HG03575 (cell line): Measurements from ENCODE around the gene CCR1.
"Not testable (repeated sequence)": the region's sequence is repeated elsewhere in the genome, so short reads cannot be mapped to it uniquely, and the experiment has no call there.

Experiments
- ATAC-seq: cut with Tn5 transposase; IDR thresholded peaks from one replicate; pipeline ENCODE4 v1.9.1; 2021; ENCODE audit not compliant: unreplicated experiment, insufficient number of reproducible peaks, low FRiP score; ENCODE audit errors: extremely low read depth

The CCR1 gene

DNA sequence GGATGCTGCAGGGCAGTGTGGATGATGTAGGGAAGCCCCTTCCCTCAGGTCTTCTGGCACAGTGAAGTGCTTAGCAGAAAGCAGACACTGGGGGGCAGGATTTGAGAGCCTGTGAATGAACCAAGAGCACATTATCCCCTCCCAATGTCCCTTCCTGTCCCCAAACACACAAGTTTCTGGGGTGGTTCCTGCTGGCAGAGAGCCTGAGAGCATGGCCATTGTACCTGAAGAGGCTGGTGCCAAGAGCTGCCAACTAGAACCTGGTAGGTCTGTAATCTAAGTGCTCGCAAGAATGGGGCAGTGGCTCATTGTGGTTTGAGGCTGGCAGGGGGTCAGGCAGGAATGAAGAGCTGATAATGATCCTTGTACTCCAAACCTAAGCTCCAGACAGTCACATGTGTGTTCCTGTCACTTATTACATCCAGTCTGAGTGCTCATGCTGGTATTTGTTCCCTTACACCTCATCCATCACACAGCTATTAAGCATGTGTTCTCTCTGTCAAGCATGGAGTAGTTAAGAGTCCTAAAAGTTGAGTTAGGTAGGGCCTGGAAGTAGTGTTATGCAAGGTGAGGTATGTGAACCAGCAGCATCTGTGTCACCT is 6.7 kb upstream of the CCR1 start:
- no peak for ATAC-seq

DNA sequence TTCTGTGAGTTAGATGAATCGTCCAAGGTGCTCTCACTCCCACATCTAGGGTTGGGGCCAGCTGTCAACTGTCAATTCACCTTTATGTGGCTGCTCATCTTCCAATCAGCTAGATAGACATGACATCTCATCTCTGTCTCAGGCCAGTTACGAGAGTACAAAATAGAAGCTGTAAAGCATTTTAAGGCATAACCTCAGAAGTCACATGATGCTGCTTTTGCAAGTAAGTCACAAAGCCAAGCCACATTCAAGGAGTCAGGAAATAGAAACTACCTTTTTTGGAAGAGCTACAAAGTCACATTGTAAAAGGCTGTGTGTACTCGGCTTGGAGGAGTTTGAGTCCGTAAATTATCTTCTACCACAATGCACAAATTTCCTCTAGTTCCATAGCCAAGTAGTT is 5.1 kb upstream of the CCR1 start:
- ATAC-seq, result no peak

DNA sequence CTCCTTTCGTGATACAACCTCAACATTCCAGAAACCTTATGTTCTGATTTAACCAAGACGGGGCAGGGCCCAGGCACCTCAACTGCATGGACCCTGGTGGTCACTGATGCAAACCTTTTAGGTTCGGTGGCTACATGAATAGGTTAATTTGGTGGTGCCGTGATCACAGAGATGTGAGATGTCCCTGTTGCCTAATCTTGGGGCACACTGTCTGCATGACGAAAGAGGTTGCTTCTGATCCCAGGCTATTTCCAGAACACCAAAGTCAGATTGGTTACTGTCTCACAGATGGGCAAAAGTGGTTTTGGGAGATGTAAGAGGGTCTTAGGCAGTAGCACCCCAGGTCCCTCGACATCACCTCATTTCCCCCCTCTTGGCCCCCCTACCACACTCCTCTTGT is 4.0 kb upstream of the CCR1 start:
- ATAC-seq, result no peak

DNA sequence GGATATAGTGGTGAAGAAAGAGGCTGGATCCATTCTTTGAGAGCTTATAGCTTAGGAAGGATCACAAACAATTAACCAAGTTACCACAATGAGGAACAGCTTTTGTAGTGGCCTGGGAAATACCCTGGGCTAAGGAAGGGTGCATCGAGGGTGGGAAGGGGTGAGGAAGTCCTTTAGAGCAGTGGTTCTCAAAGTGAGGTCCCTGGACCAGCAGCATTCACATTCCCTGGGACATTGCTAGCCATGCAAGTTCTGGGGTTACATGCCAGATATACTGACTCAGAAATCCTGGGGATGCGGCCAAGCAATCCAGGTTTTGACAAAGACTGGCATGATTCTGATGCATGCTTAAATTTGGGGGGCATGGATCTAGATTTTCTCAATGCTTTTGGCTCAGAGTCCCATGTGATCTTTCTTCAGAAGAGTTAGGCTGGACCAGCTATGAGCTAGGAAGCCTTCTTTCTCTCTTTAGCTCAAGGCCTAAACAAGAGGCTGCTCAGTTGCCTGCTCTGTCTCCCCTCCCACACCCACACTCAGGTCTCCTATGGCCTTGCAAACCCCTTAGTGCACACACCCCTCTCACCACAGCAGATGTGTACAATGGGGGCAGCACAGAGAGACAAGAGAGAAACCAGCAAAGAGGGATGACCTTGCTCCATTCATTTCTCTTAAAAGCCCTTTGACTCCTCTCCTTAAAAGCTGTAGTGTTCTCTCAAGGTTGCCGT is 1.8 kb upstream of the CCR1 start:
- no peak for ATAC-seq

DNA sequence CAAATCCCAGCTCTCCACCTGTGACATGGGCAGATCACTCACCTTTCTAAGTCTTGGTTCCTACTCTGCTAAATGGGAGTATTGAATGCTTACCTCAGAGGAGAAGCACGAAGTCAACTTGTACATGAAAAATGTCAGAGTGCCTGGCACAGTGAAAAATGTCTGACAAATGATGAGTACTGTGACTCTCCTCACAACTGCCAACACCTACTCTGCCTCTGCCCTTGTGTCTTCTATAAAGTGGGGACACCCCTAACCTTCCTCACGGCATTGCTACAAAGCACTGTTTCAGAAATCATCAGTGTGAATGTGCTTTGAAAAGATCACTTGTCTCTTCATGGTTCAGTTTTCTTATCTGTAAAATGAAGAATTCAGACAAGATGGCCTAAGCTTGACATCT is 940 bp upstream of the CCR1 start:
- ATAC-seq, result no peak

DNA sequence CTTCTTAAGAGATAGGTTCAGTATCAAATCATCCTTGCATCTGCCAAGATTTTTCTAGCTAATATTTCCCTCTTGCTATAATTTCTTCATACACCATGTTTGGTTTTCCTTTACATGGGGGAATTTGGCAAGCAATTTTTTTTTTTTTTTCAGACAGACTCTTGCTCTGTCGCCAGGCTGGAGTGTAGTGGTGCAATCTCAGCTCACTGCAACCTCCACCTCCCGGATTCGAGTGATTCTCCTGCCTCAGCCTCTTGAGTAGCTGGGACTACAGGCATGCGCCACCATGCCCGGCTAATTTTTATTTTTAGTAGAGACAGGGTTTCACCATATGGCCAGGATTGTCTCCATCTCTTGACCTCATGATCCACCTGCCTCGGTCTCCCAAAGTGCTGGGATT is 599 bp downstream of the CCR1 start:
- not testable (repeated sequence) for ATAC-seq

DNA sequence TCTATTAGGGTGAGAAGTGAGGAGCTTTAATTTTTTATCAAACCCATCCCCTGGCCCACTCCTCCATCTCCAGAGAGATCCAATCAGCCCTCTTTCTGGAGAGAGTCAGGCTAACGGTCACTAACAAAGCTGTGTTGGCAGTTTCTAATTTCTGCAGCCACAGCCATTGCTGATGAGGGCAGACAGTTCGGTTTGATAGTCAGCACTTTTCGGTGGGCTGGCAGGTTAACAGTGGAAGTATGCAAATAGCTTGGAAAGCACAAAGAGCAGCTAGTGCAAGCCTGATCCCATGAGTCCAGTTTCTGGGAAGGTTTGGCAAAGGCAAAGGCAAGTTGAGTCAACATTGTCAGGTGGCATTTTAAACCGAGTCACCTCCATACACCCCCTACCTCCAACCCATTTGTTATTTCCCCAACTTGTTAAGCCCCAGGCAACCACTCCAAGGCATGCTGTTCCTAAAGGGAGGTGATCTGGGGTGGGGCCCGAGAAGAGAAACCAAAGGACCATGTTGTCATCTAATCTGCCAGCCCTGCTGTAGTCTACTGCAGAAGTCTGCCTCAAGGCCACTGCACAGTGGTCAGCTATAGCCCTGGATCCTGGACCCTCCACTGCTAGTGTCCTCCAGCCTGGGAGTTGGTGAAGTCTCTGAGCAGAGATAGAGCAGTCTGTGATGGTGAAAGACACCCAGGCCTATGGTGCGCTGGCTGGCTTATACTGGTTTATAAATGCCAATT is 1.7 kb downstream of the CCR1 start:
- no peak for ATAC-seq

DNA sequence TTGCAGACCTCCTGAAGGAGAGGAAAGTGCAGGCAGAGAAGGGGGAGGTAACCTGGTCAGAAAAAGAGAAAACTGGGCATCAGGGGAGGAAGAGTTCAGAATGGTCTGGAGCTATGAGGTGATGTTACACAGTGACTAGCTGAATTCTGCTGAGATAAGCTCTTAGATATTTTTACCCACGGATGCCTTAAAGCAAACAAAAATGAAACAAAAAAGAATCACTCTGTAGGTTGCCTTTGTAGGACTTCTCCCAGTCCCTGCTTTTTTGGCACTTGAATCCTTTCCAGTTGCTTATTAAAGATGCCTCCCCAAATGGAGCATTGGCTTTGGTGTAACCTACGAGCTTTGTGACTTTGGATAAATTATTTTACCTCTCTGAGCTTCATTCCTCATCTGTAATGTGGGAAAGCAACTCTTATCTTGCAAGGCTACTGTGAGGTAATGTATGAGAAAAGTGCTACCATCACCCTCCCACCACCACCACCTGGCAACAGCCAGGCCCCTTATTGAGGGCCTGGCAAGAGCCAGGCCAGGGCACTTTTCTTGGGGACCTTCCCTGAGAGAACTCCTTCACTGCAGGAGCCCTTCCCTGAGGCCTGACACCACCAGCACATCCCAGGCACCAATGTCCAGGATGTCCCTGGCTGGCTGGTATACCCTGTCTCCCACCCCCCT is 2.7 kb downstream of the CCR1 start:
- ATAC-seq, result no peak

DNA sequence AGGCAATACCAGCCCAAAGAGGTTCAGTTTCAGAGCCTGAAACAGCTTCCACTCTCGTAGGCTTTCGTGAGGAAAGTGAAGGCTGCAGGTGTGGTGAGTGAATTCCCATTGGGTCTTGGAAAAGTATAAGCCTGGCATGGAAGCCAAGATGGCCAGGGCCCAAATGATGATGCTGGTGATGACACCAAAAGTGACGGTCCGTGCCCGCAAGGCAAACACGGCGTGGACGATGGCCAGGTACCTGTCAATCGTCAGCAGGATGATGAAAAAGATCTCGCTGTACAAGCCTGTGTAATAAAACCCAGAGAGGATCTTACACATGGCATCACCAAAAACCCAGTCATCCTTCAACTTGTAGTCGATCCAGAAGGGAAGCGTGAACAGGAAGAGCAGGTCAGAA is 4.4 kb downstream of the CCR1 start:
- no peak for ATAC-seq

DNA sequence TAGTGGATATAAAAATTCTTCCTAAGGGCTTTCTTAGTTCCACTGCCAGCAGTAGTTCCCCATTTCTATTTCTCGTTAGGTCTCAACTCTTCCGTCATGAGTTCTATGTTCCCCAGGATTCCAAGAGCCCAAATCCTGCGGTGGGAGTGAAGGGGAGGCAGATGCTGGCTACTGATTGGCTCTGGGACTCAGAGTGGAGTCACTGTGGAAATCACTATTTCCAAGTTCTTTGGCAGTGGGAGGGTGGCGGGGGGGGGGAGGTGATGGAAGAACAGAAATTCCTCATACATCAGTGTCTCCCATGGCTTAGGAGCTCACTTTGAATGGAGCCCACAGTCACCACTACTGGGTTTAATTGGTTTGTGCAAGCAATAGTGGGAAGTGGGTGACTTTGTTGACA is 5.6 kb downstream of the CCR1 start:
- ATAC-seq, result no peak

DNA sequence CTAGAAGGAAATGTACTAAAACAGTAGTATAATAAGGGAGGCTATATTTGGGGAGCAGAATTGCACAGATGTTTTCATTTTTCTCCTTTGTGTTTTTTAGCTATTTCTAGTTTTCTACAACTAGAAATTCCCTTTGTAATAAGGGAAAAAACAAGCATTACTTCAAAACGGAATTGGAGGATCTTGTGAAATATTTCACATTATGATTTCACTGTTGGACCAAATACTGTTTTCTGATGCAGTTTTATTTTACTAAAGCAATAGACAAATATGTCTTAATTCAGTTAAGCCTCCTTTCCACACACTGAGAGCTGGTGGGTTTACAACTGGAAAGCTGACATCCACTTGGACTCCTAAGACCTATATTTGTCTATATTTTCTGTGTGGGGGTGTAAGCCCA is 7.3 kb downstream of the CCR1 start:
- no peak for ATAC-seq

DNA sequence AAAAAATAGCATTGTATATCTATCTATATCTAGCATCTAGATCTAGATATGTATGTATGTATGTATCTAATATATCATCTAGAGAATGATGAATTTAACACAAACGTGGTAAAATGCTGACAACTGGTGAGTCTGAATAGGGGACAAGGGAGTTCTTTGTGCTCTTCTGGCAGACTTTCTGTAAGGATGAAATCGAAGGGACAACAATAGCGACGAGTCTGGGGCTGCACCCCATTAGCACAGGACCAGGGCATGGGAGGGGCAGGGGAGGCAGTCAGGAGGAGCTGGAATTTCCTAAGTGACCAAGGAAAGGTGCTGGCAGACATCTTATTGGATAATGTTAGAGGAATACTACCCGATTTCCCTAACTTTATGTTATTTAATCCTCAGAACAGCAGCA is 7.9 kb downstream of the CCR1 start:
- ATAC-seq, result no peak

DNA sequence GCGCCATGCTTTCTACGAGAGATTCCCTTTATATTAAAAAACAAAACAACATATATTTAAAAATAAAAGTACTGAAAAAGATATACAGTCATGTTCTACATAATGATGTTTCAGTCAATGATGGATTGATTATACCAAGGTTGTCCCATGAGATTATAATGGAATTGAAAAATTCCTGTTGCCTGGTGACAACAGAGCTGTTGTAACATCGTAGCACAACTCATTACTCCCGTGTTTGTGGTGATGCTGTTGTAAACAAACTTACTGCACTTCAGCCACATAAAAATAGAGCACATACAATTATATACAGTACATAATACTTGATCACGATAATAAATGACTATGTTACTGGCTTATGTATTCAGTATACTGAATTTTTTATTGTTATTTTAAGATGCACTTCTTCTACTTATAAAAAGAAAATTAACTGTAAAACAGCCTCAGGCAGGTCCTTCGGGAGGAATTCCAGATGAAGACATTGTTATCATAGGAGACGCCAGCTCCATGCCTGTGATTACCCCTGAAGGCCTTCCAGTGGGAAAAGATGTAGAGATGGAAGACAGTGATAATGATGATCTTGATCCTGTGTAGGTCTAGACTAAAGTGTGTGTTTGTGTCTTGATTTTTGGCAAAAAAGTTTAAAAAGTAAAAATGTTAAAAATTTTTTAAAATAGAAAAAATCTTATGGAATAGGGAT is 11.7 kb downstream of the CCR1 start:
- ATAC-seq, result no peak

DNA sequence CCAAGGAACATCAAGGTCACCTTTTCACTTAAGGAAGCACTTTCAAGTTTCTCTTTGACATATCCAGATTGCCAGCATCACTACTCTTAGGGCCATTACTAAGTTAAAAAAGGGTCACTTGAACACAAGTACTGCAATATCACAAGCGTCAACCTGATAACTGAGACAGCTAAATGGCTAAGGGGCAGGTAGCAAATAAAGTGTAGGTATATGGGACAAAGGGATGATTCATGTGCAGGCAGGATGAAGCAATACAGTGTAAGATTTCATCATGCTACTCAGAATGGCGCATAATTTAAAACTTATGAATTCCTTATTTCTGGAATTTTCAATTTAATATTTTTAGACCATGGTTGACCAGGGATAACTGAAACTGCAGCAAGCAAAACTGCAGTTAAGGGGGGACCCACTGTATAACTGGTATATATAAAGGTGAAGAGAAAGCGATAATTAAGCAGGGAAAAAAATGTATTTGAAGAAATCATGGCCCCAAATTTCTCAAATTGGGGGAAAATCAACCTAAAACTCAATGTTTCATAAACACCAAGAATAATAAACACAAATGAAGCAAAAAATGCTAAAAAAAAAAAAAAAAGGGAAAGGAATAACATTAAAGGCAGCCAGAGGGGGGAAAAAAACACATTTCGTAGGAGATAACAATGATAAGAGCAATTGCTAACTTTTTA is 13.1 kb downstream of the CCR1 start:
- ATAC-seq, result no peak

DNA sequence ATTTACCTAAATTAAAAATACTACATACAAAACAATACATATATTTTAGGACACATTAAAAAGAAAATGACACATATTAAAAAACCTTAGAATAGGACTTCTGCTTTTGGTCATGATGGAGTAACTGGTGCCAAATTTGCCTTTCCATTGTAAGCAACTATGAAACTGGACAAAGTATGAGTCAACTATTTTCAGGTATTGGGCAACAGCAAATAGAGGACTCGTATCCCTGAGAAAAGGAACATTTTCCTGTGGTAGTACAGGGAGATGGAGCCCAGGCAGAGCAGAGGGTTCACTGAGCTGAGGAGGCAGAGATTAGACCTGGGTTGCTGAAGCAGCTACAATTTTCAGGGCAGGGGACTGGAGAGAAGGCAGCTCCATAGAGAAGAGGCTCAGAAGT is 14.7 kb downstream of the CCR1 start:
- no peak for ATAC-seq

DNA sequence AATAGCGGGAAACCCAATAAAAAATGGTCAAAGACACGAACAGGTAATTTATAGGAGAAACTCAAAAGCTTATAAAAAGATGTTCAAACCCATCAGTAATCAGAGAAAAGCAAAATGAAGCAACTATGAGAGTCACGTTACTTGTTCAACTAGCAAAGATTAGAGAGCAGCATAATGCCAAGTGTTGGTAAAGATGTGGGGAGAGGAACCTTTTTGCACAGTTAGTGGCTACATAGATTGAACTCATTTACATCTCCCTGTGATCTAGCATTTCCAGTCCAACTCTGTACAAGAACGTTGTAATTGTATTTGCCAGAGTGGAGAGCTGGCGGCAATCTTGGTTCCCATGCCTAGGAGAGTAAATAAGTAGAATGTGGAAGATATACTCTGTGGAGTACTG is 15.2 kb downstream of the CCR1 start:
- no peak for ATAC-seq

DNA sequence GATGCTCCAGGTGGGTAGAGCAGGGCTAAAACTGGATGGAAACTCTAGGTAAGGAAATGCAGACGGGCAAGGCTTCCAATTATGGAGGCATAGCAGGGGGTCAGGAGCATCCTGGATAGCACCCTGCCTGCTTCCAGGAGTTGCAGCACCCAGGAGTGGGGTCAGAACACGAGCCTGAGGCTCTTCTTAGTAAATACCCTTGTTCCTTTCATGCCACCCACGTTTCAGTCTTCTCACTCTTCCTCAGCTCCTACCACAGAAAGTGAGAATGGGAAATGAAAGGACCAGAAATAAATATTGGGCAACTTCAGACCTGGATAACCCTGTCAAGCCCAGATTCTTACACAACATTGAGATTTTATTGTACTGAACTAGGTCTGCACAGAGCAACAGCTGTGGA is 16.4 kb downstream of the CCR1 start:
- ATAC-seq, result no peak

DNA sequence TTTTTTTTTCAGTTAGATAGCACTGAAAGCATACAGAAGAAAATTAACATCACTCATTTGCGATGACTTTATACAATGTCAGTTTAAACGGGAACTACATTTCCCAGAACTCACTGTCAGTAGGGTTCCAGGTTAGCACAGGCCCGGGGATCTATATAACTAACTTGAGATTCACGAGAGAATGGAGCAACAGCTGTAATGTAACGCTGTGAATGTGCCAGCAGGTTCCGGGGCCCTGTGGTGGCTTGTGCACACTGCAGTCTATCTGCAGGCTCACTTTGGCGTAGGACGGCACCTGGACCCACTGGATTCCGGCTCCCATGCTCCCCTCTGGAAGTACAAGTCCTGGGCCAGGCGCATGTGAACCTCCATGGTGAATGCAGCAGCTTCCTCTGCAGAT is 19.4 kb downstream of the CCR1 start:
- ATAC-seq, result no peak

DNA sequence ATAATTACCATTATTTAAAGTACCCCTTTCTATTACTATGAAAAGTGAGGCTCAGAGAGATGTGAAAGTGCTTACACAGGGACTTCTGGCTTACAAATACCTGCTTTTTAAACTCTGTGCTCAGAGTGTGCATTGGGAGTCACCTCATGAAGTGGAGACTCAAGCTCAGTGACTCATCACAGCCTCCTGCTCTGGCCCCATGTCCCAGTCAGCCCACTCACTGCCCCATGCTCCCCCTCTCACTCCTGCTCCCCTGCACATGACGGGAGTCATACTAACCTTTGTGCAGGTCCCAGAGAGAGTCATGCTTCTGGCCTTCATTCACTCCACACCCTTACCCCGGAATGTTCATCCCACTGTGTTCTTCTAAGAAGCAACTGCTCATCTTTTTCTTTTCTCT is 20.2 kb downstream of the CCR1 start:
- no peak for ATAC-seq
